Measurements from ENCODE around the gene SYNE1. TPM values are rescaled to one million over a fixed set of nuclear protein-coding genes. Genes with fewer than 3 reads are reported as not detected.

SYNE1 gene
- total and polyA plus RNA-seq, 9 donors = 70.4 to 279 (median 154) TPM

GRCh38 chr6:152338335-152339125 is 298.6 kb downstream of the SYNE1 start:
- Histone ChIP-seq H3K4me3 (no peak overlapping the region), H3K9me3 (no peaks in the 10 kb centered on the region), H3K27me3 (no peaks in the 10 kb centered on the region), H3K4me1 (ENCODE audit: insufficient read depth) (peaks cover 1% of the 10 kb centered on the region), H3K27ac (no peak overlapping the region), H3K36me3 (no peaks in the 10 kb centered on the region)
- WGBS, 3 donors = 45 to 53% (median 49%) methylated on average over 10 of the region's 10 CpGs
- DNase-seq = peak; percentile 39 to 77 (median 69)
- TF ChIP-seq POLR2A (IDR thresholded peaks at IDR 0.05) (no peak), CTCF (IDR thresholded peaks at IDR 0.05) (peak; percentile 66 to 89 (median 71)), EP300 (IDR thresholded peaks at IDR 0.05) (no peak)
- intact Hi-C loops (cut with DNase I) = loop anchor here in 1 of 4 donors (10.0 kb wide), 1 partner anchor 54 kb away; no protein-coding TSS in a partner anchor

GRCh38 chr6:152334555-152334954 is 302.6 kb downstream of the SYNE1 start:
- WGBS, 3 donors = 93 to 96% (median 95%) methylated on average over 4 of the region's 4 CpGs
- intact Hi-C loops (cut with DNase I) = loop anchor here in 1 of 4 donors (10.0 kb wide), 1 partner anchor 50 kb away; no protein-coding TSS in a partner anchor

GRCh38 chr6:152330961-152331360 is 306.2 kb downstream of the SYNE1 start:
- no peaks in the 10 kb centered on the region for H3K36me3 ChIP-seq
- H3K9me3 ChIP-seq = no peaks in the 10 kb centered on the region
- H3K27me3 ChIP-seq = no peaks in the 10 kb centered on the region

More at GRCh38 chr6:152334555-152334954, 302.6 kb downstream of the SYNE1 start:
- TF ChIP-seq EP300 (IDR thresholded peaks at IDR 0.05) = no peak
- no peak for TF ChIP-seq CTCF (IDR thresholded peaks at IDR 0.05)
- TF ChIP-seq POLR2A (IDR thresholded peaks at IDR 0.05) = no peak
- no peak for DNase-seq
- Histone ChIP-seq H3K36me3 (no peaks in the 10 kb centered on the region), H3K27ac (no peak overlapping the region), H3K4me1 (ENCODE audit: insufficient read depth) (peaks cover 1% of the 10 kb centered on the region), H3K9me3 (no peaks in the 10 kb centered on the region), H3K27me3 (no peaks in the 10 kb centered on the region), H3K4me3 (no peak overlapping the region)

More at GRCh38 chr6:152330961-152331360, 306.2 kb downstream of the SYNE1 start:
- 61 to 79% (median 67%) methylated on average over 7 of the region's 7 CpGs for WGBS, 3 donors
- DNase-seq = no peak
- no peak overlapping the region for H3K27ac ChIP-seq
- no peaks in the 10 kb centered on the region for H3K4me1 ChIP-seq (ENCODE audit: insufficient read depth)
- TF ChIP-seq POLR2A (IDR thresholded peaks at IDR 0.05) = no peak
- no peak for TF ChIP-seq CTCF (IDR thresholded peaks at IDR 0.05)
- no peak for TF ChIP-seq EP300 (IDR thresholded peaks at IDR 0.05)
- no peak overlapping the region for H3K4me3 ChIP-seq
- intact Hi-C loops (cut with DNase I) = loop anchor here in 1 of 4 donors (10.0 kb wide), 1 partner anchor 46 kb away; no protein-coding TSS in a partner anchor

Measured in ovary (tissue), 9 donors.